ENCODE data around the gene ESD. TPM values are rescaled to one million over a fixed set of nuclear protein-coding genes. Genes with fewer than 3 reads are reported as not detected.

Gene ESD
- total RNA-seq, 1 experiment from 2014 or later: 78.8 TPM

DNA sequence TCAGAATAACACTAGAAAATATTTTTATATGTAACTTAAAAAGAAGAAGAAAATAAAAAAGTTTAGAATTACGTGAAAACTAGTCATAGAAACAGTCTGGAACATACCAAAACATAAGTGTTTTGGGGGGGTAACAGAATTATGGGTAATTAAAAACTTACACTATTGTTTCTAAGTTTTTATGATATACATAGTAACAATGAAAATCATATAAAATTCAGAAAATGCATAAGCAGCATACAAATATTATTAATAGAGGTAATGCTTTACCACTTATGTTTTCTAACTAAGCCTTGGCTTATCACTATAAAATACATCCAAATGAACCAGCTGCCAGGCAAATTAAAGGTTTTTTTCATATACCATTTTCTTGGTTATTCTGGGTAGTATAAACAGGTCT lies 14.9 kb downstream of the ESD start:
- no CpG with 5 or more reads among the region's 1 CpG for WGBS (ENCODE audit: extremely low coverage, insufficient read length, low lambda C conversion rate)
- no peaks in the 10 kb centered on the region for H3K27me3 Mint-ChIP-seq (ENCODE audit: low read depth)

More for the DNA sequence above, 14.9 kb downstream of the ESD start:
- Histone ChIP-seq H3K4me2 (ENCODE audit: insufficient read depth, insufficient read length, low read length) (no peak overlapping the region), H4K20me1 (ENCODE audit: control insufficient read depth, insufficient read depth, insufficient read length) (no peaks in the 10 kb centered on the region), H3K27me3 (ENCODE audit: insufficient read depth, low read length) (no peaks in the 10 kb centered on the region), H3K9ac (ENCODE audit: extremely low read depth, insufficient read length, low read length) (no peak overlapping the region), H3K4ac (ENCODE audit: low read depth, low read length) (no peak overlapping the region), H3K23me2 (ENCODE audit: insufficient read length, low read depth, low read length, poor library complexity, severe bottlenecking) (no peaks in the 10 kb centered on the region), H3K14ac (ENCODE audit: insufficient read depth, low read length) (no peak overlapping the region), H3K79me2 (ENCODE audit: insufficient read depth, low read length) (no peaks in the 10 kb centered on the region), H3K18ac (ENCODE audit: insufficient read length, low read depth, low read length) (no peak overlapping the region), H2AFZ (ENCODE audit: low read length) (no peak overlapping the region), H2BK20ac (ENCODE audit: low read depth, low read length, poor library complexity, severe bottlenecking) (no peak overlapping the region), H3T11ph (ENCODE audit: low read length) (no peak overlapping the region), H4K8ac (replicated peaks; ENCODE audit: insufficient read length, low read depth, low read length) (no peak overlapping the region), H2BK120ac (ENCODE audit: low read depth, low read length, poor library complexity, severe bottlenecking) (no peak overlapping the region), H3K9me3 (ENCODE audit: control insufficient read depth, low read depth, low read length) (no peaks in the 10 kb centered on the region), H3K23ac (ENCODE audit: insufficient read length, low read depth, low read length) (no peak overlapping the region), H3K56ac (ENCODE audit: insufficient read length, low read depth, low read length) (no peak overlapping the region), H4K5ac (ENCODE audit: insufficient read length, low read depth, low read length) (no peak overlapping the region), H4K91ac (ENCODE audit: insufficient read length, low read depth, low read length) (no peak overlapping the region), H2AK5ac (ENCODE audit: insufficient read length, low read length) (no peak overlapping the region), H2BK15ac (ENCODE audit: low read depth, low read length) (no peak overlapping the region), H2BK12ac (ENCODE audit: insufficient read length, low read depth, low read length) (no peak overlapping the region), H3K27ac (ENCODE audit: insufficient read length, low read depth, low read length) (no peak overlapping the region), H3K79me1 (ENCODE audit: insufficient read depth, low read depth, low read length, poor library complexity, severe bottlenecking) (no peaks in the 10 kb centered on the region), H2BK5ac (ENCODE audit: insufficient read length, low read length) (no peak overlapping the region), H3K4me1 (ENCODE audit: insufficient read depth, low read length) (no peaks in the 10 kb centered on the region)
- H3K9me3 Mint-ChIP-seq: no peaks in the 10 kb centered on the region
- TF ChIP-seq, protein P1, sequence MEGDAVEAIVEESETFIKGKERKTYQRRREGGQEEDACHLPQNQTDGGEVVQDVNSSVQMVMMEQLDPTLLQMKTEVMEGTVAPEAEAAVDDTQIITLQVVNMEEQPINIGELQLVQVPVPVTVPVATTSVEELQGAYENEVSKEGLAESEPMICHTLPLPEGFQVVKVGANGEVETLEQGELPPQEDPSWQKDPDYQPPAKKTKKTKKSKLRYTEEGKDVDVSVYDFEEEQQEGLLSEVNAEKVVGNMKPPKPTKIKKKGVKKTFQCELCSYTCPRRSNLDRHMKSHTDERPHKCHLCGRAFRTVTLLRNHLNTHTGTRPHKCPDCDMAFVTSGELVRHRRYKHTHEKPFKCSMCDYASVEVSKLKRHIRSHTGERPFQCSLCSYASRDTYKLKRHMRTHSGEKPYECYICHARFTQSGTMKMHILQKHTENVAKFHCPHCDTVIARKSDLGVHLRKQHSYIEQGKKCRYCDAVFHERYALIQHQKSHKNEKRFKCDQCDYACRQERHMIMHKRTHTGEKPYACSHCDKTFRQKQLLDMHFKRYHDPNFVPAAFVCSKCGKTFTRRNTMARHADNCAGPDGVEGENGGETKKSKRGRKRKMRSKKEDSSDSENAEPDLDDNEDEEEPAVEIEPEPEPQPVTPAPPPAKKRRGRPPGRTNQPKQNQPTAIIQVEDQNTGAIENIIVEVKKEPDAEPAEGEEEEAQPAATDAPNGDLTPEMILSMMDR (conservative IDR thresholded peaks at IDR 0.05): no peak
- peaks cover 4 to 59% (median 44%) of the 10 kb centered on the region in 3 experiments; a peak in 5 of 7 replicates for H3K36me3 Mint-ChIP-seq (ENCODE audit: insufficient read depth in 1 of 3, low read depth in 3 of 3)
- no peaks in the 10 kb centered on the region for H3K4me1 Mint-ChIP-seq
- no peak for DNase-seq
- no peak overlapping the region for H3K27ac Mint-ChIP-seq
- H3K4me3 Mint-ChIP-seq: no peak overlapping the region
